Measurements from ENCODE around the gene ACSF2.

GRCh38 chr17:50393700-50394099 lies 32.3 kb upstream of the ACSF2 start:
- TF ChIP-seq, protein P1, sequence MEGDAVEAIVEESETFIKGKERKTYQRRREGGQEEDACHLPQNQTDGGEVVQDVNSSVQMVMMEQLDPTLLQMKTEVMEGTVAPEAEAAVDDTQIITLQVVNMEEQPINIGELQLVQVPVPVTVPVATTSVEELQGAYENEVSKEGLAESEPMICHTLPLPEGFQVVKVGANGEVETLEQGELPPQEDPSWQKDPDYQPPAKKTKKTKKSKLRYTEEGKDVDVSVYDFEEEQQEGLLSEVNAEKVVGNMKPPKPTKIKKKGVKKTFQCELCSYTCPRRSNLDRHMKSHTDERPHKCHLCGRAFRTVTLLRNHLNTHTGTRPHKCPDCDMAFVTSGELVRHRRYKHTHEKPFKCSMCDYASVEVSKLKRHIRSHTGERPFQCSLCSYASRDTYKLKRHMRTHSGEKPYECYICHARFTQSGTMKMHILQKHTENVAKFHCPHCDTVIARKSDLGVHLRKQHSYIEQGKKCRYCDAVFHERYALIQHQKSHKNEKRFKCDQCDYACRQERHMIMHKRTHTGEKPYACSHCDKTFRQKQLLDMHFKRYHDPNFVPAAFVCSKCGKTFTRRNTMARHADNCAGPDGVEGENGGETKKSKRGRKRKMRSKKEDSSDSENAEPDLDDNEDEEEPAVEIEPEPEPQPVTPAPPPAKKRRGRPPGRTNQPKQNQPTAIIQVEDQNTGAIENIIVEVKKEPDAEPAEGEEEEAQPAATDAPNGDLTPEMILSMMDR (conservative IDR thresholded peaks at IDR 0.05; ENCODE audit: low read depth, low read length), result no peak
- TF ChIP-seq EZH2phosphoT487 (IDR thresholded peaks at IDR 0.05; ENCODE audit: borderline replicate concordance, low read length) (no peak), EZH2 (IDR thresholded peaks at IDR 0.05; ENCODE audit: low read length, unreplicated experiment) (no peak)

Measured in PC-3 (cell line).